ENCODE data around the gene SRL.
A peak's percentile ranks its signal among the peaks of the same experiment; 100 is the strongest.

SRL gene

GRCh38 chr16:4241928-4242283 is at the start of gene SRL:
SRL (minus strand) TSS chr16:4242080; CDS start chr16:4242067, 13 bp downstream.
- peak; percentile 41 to 77 for DNase-seq

- no peak for DNase-seq
Observed at GRCh38 chr16:4290236-4290830, 48.5 kb upstream of the SRL start.

- DNase-seq: peak; percentile 47 to 65
Observed at GRCh38 chr16:4288148-4288921, 46.5 kb upstream of the SRL start.

GRCh38 chr16:4285167-4285566 is 43.3 kb upstream of the SRL start:
- DNase-seq: no peak

GRCh38 chr16:4283939-4284338 is 42.1 kb upstream of the SRL start:
- DNase-seq: no peak

GRCh38 chr16:4283441-4283840 is 41.6 kb upstream of the SRL start:
- DNase-seq: no peak

GRCh38 chr16:4280625-4281024 is 38.7 kb upstream of the SRL start:
- DNase-seq: no peak

- no peak for DNase-seq
Observed at GRCh38 chr16:4277987-4278513, 36.2 kb upstream of the SRL start.

GRCh38 chr16:4275861-4276260 is 34.0 kb upstream of the SRL start:
- no peak for DNase-seq

- peak; percentile 23 to 73 for DNase-seq
Observed at GRCh38 chr16:4273858-4274311, 32.0 kb upstream of the SRL start.

- DNase-seq: peak in 1 of 2 experiments; percentile 58
Observed at GRCh38 chr16:4272114-4272956, 30.5 kb upstream of the SRL start.

- peak; percentile 81 to 93 for DNase-seq
Observed at GRCh38 chr16:4271176-4272113, 29.6 kb upstream of the SRL start.

- no peak for DNase-seq
Observed at GRCh38 chr16:4270595-4270994, 28.7 kb upstream of the SRL start.

- DNase-seq: no peak
Observed at GRCh38 chr16:4270091-4270490, 28.2 kb upstream of the SRL start.

GRCh38 chr16:4266372-4266771 is 24.5 kb upstream of the SRL start:
- no peak for DNase-seq

GRCh38 chr16:4265676-4266075 is 23.8 kb upstream of the SRL start:
- no peak for DNase-seq

- DNase-seq: no peak
Observed at GRCh38 chr16:4264546-4264945, 22.7 kb upstream of the SRL start.

- peak in 1 of 2 experiments; percentile 25 for DNase-seq
Observed at GRCh38 chr16:4263504-4264436, 21.9 kb upstream of the SRL start.

- no peak for DNase-seq
Observed at GRCh38 chr16:4262303-4262835, 20.5 kb upstream of the SRL start.

- DNase-seq: peak in 1 of 2 experiments; percentile 80
Observed at GRCh38 chr16:4261557-4262172, 19.8 kb upstream of the SRL start.
